HT1080 (cell line): Measurements from ENCODE around the gene FAM149A. TPM values are rescaled to one million over a fixed set of nuclear protein-coding genes. Genes with fewer than 3 reads are reported as not detected.

Experiments used
- DNase-seq: peaks from one replicate; pipeline ENCODE4 v3.0.0-alpha.2; 2015; ENCODE audit warnings: low read depth
- total RNA-seq: library from RNA; depleted of rRNA; stranded (reverse); fragments of >200 nt; shearing (Covaris generic); gene quantifications from 2 replicates; pipeline ENCODE4 v1.2.3, GENCODE V29; 2014

The FAM149A gene
- total RNA-seq, 1 experiment from 2014 or later = 1.5 TPM

GRCh38 chr4:186104890-186105646 is 564 bp downstream of the FAM149A start:
- DNase-seq = no peak

- DNase-seq = no peak
Observed at GRCh38 chr4:186105647-186106321, 1.3 kb downstream of the FAM149A start.

- DNase-seq = no peak
Observed at GRCh38 chr4:186107947-186108346, 3.4 kb downstream of the FAM149A start.

- DNase-seq = no peak
Observed at GRCh38 chr4:186108391-186108790, 3.9 kb downstream of the FAM149A start.

GRCh38 chr4:186109245-186109644 is 4.7 kb downstream of the FAM149A start:
- DNase-seq = no peak

GRCh38 chr4:186116697-186117096 is 12.2 kb downstream of the FAM149A start:
- no peak for DNase-seq

GRCh38 chr4:186118582-186118981 is 14.1 kb downstream of the FAM149A start:
- no peak for DNase-seq

- DNase-seq = no peak
Observed at GRCh38 chr4:186121057-186121456, 16.6 kb downstream of the FAM149A start.

GRCh38 chr4:186128842-186129241 is 24.3 kb downstream of the FAM149A start:
- DNase-seq = no peak

GRCh38 chr4:186131935-186132334 is 27.4 kb downstream of the FAM149A start:
- no peak for DNase-seq

- DNase-seq = peak; percentile 65
Observed at GRCh38 chr4:186132577-186133242, 28.2 kb downstream of the FAM149A start.

GRCh38 chr4:186134257-186134656 is 29.8 kb downstream of the FAM149A start:
- no peak for DNase-seq

- no peak for DNase-seq
Observed at GRCh38 chr4:186134861-186135260, 30.4 kb downstream of the FAM149A start.

GRCh38 chr4:186137196-186137794 is 32.8 kb downstream of the FAM149A start:
- DNase-seq = peak; percentile 45

GRCh38 chr4:186144198-186144945 is 39.9 kb downstream of the FAM149A start:
- peak; percentile 17 for DNase-seq

- peak; percentile 32 for DNase-seq
Observed at GRCh38 chr4:186144946-186145569, 40.6 kb downstream of the FAM149A start.

GRCh38 chr4:186146458-186146857 is 42.0 kb downstream of the FAM149A start:
- no peak for DNase-seq

GRCh38 chr4:186148336-186148975 is 44.0 kb downstream of the FAM149A start:
- DNase-seq = no peak

GRCh38 chr4:186149872-186150271 is 45.4 kb downstream of the FAM149A start:
- peak; percentile 43 for DNase-seq

- no peak for DNase-seq
Observed at GRCh38 chr4:186150926-186151325, 46.4 kb downstream of the FAM149A start.
